Spleen (tissue), 11 donors: Measurements from ENCODE around the gene PANK4. TPM values are rescaled to one million over a fixed set of nuclear protein-coding genes. Genes with fewer than 3 reads are reported as not detected.

ENCODE experiments used
- DNase-seq: peaks from one replicate; pipeline ENCODE4 v3.0.0-alpha.2; 2020
- H3K27ac ChIP-seq, 8 donors: fragments of 200-600 bp; sonication (generic) in 7 of 8; 1 replicate in 4 of 8; 2 replicates in 4 of 8; pipeline versions ENCODE4 v1.5.0 to v1.8.0; 2016 to 2021; ENCODE audit warnings: inconsistent platforms in 4 of 8, mild to moderate bottlenecking in 4 of 8, moderate library complexity in 1 of 8
- H3K27me3 ChIP-seq, 7 donors: fragments of 200-600 bp; sonication (generic) in 6 of 7; replicated peaks in 1 of 7; 1 replicate in 4 of 7; 2 replicates in 3 of 7; pipeline versions ENCODE4 v1.5.0 to v1.8.0; 2016 to 2021; ENCODE audit warnings: inconsistent platforms in 3 of 7, mild to moderate bottlenecking in 1 of 7
- H3K36me3 ChIP-seq, 6 donors: fragments of 200-600 bp; sonication (generic) in 5 of 6; 1 replicate in 4 of 6; 2 replicates in 2 of 6; pipeline versions ENCODE4 v1.5.0 to v1.8.0; 2016 to 2021; ENCODE audit warnings: inconsistent platforms in 2 of 6
- H3K4me1 ChIP-seq, 6 donors: fragments of 200-600 bp; sonication (generic) in 5 of 6; 1 replicate in 3 of 6; 2 replicates in 3 of 6; pipeline versions ENCODE4 v1.5.0 to v1.8.0; 2016 to 2021; ENCODE audit warnings: inconsistent platforms in 3 of 6
- H3K4me3 ChIP-seq, 8 donors: fragments of 200-600 bp; sonication (generic) in 7 of 8; 1 replicate in 4 of 8; 2 replicates in 4 of 8; pipeline versions ENCODE4 v1.5.0 to v1.8.0; 2016 to 2021; ENCODE audit warnings: inconsistent platforms in 4 of 8, mild to moderate bottlenecking in 4 of 8, moderate library complexity in 2 of 8
- H3K9me3 ChIP-seq, 8 donors: fragments of 200-600 bp; sonication (generic) in 7 of 8; 1 replicate in 4 of 8; 2 replicates in 4 of 8; pipeline versions ENCODE4 v1.5.0 to v1.8.0; 2016 to 2021; ENCODE audit warnings: inconsistent platforms in 4 of 8
- POLR2A ChIP-seq, 3 donors: fragments of 450-650 bp; IDR thresholded peaks; one replicate each; pipeline ENCODE4 v1.5.1; 2017; ENCODE audit warnings: antibody characterized with exemption in 3 of 3, mild to moderate bottlenecking in 1 of 3
- POLR2AphosphoS5 ChIP-seq, 3 donors: sonication (generic); formaldehyde crosslinking; IDR thresholded peaks; one replicate each; pipeline ENCODE4 v1.5.1; 2017; ENCODE audit warnings: antibody characterized with exemption in 3 of 3
- WGBS, 5 donors: extraction: QIAGEN DNeasy Blood & Tissue Kit in 3 of 5; methylation state at CpG; one replicate each; pipeline versions ENCODE4 v1.1.5 to v1.1.7; 2013 to 2018; 5-methylcytosine and 5-hydroxymethylcytosine counted together
- intact Hi-C: fragments of 100-400 bp; cut with DNase I; formaldehyde crosslinking; loops from one replicate; pipeline ENCODE4 v1.15.0; 2023; ENCODE audit warnings: low total_unique reads
- polyA plus RNA-seq, 3 donors: library from polyadenylated mRNA; stranded (reverse); fragments of 200-250 nt; gene quantifications; one replicate each; pipeline ENCODE4 v1.2.1, GENCODE V29; 2013
- total RNA-seq, 7 donors: library from RNA; depleted of rRNA in 3 of 7; stranded (reverse); fragments of >200 nt in 3 of 7; fragmentation: NEBNext Ultra II Directional in 4 of 7; extraction: Animal tissue kit (Norgen Biotek cat#: 25700) in 4 of 7; gene quantifications; one replicate each; pipeline versions ENCODE4 v1.1.0 to v1.2.1, GENCODE V29; 2016 to 2021
- TF ChIP-seq, protein P1 (sequence below), 11 experiments: fragments of 200-600 bp in 7 of 11; fragments of 450-650 bp in 4 of 11; sonication (generic) in 4 of 11; IDR thresholded peaks in 8 of 11; conservative IDR thresholded peaks in 3 of 11; 1 replicate in 7 of 11; 2 replicates in 4 of 11; pipeline versions ENCODE4 v1.4.0 to v1.8.0; 2016 to 2021; ENCODE audit warnings: antibody characterized with exemption in 11 of 11, inconsistent platforms in 4 of 11, mild to moderate bottlenecking in 1 of 11
- donor health status: healthy with polysubstance abuse.
- donor health status: DM: no; HTN: no; CAD: no; lungs with moderate emphysema.
- donor health status: DM: no; HTN: no; CAD: no.
- donor health status: Bipolar disorder and iron deficiency.
- donor health status: healthy.
- donor health status: DM: no; HTN: no; CAD: no.
- donor health status: DM: yes; HTN: yes; CAD: no.

PANK4 gene
- total and polyA plus RNA-seq, 10 donors: 13.8 to 49.5 (median 42.9) TPM

- Histone ChIP-seq H3K9me3 (no peaks in the 10 kb centered on the region), H3K4me1 (peaks cover 0 to 10% (median 3%) of the 10 kb centered on the region in 6 donors)
- DNase-seq: no peak
These were observed 40.8 kb upstream of the PANK4 start for GRCh38 chr1:2567083-2567679.

GRCh38 chr1:2566101-2567045 is 40.0 kb upstream of the PANK4 start:
- Histone ChIP-seq H3K4me3 (no peak overlapping the region), H3K27me3 (no peaks in the 10 kb centered on the region), H3K4me1 (peaks cover 0 to 16% (median 3%) of the 10 kb centered on the region in 6 donors), H3K27ac (no peak overlapping the region), H3K9me3 (no peaks in the 10 kb centered on the region), H3K36me3 (peaks cover 0 to 30% (median 26%) of the 10 kb centered on the region in 6 donors)
- TF ChIP-seq POLR2AphosphoS5 (IDR thresholded peaks at IDR 0.05) (peak; percentile 27 to 72 (median 48)), POLR2A (IDR thresholded peaks at IDR 0.05) (no peak)
- TF ChIP-seq, protein P1, sequence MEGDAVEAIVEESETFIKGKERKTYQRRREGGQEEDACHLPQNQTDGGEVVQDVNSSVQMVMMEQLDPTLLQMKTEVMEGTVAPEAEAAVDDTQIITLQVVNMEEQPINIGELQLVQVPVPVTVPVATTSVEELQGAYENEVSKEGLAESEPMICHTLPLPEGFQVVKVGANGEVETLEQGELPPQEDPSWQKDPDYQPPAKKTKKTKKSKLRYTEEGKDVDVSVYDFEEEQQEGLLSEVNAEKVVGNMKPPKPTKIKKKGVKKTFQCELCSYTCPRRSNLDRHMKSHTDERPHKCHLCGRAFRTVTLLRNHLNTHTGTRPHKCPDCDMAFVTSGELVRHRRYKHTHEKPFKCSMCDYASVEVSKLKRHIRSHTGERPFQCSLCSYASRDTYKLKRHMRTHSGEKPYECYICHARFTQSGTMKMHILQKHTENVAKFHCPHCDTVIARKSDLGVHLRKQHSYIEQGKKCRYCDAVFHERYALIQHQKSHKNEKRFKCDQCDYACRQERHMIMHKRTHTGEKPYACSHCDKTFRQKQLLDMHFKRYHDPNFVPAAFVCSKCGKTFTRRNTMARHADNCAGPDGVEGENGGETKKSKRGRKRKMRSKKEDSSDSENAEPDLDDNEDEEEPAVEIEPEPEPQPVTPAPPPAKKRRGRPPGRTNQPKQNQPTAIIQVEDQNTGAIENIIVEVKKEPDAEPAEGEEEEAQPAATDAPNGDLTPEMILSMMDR (IDR thresholded peaks at IDR 0.05 in 8 of 11, conservative IDR thresholded peaks at IDR 0.05 in 3 of 11): no peak
- intact Hi-C loops: no loop called here
- WGBS, 5 donors: 74 to 84% (median 81%) methylated on average over 32 to 34 of the region's 34 CpGs
- no peak for DNase-seq

More at GRCh38 chr1:2567083-2567679, 40.8 kb upstream of the PANK4 start:
- Histone ChIP-seq H3K36me3 (peaks cover 0 to 22% (median 18%) of the 10 kb centered on the region in 6 donors), H3K27ac (no peak overlapping the region), H3K27me3 (no peaks in the 10 kb centered on the region), H3K4me3 (no peak overlapping the region)
- intact Hi-C loops: no loop called here
- 78 to 93% (median 91%) methylated on average over 11 to 16 of the region's 16 CpGs for WGBS, 5 donors
- TF ChIP-seq, protein P1 (IDR thresholded peaks at IDR 0.05 in 8 of 11, conservative IDR thresholded peaks at IDR 0.05 in 3 of 11): no peak
- TF ChIP-seq POLR2A (IDR thresholded peaks at IDR 0.05): no peak
- peak; percentile 47 to 80 (median 49) for TF ChIP-seq POLR2AphosphoS5 (IDR thresholded peaks at IDR 0.05)

DNA sequence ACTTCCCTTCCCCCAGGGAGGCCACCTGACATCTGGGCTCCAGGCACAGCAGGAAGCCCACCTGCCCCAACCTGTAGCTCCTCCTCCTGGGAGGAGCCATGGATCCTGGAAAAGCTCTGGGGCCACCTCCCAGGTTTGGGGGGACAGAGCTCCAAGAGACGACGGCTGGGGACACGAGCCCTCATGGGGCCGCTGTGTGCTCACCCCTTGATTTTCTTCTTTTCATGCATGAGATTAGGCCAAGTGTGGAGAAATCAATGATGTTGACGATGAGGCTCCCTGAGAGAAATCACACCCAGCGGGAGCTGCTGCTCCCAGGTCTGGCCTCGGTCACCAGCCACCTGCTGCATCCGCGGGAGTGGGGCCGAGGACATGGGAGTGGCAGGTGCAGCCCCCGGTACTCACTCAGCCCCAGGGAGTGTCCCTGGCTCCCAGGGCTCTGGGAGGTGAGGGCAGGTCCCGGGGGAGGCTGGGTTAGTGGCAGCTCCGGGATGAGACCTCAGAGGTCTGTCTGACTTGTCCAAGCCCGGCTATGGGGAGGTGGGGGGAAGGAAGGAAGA is 38.5 kb upstream of the PANK4 start:
- Histone ChIP-seq H3K9me3 (no peaks in the 10 kb centered on the region), H3K36me3 (peaks cover 0 to 45% (median 41%) of the 10 kb centered on the region in 6 donors), H3K27ac (peak overlapping the region in 1 of 8 donors; percentile 14), H3K4me1 (peaks cover 0 to 29% (median 8%) of the 10 kb centered on the region in 6 donors), H3K27me3 (no peaks in the 10 kb centered on the region), H3K4me3 (no peak overlapping the region)
- no peak for DNase-seq
- TF ChIP-seq, protein P1 (IDR thresholded peaks at IDR 0.05 in 8 of 11, conservative IDR thresholded peaks at IDR 0.05 in 3 of 11): no peak
- TF ChIP-seq POLR2AphosphoS5 (IDR thresholded peaks at IDR 0.05): peak; percentile 4 to 58 (median 38)
- no peak for TF ChIP-seq POLR2A (IDR thresholded peaks at IDR 0.05)
- intact Hi-C loops: no loop called here
- WGBS, 5 donors: 54 to 67% (median 60%) methylated on average over 8 to 14 of the region's 14 CpGs
